GM23248 (cell line): ENCODE data around the gene ZSWIM6. TPM values are rescaled to one million over a fixed set of nuclear protein-coding genes. Genes with fewer than 3 reads are reported as not detected.
"Not testable (repeated sequence)": the region's sequence is repeated elsewhere in the genome, so short reads cannot be mapped to it uniquely, and the experiment has no call there.

Experiments
- DNase-seq: peaks from one replicate; pipeline ENCODE4 v3.0.0-alpha.2; 2015
- H2AFZ ChIP-seq: fragments of 200-600 bp; sonication (generic); 2 replicates; pipeline ENCODE4 v1.6.1; 2016; ENCODE audit warnings: antibody characterized with exemption
- H3F3A ChIP-seq: fragments of 200-600 bp; sonication (generic); 2 replicates; pipeline ENCODE4 v1.6.1; 2016; ENCODE audit warnings: mild to moderate bottlenecking, antibody characterized with exemption, mixed run types; ENCODE audit not compliant: insufficient read depth
- H3K27ac ChIP-seq: fragments of 200-600 bp; sonication (generic); 2 replicates; pipeline ENCODE4 v1.5.1; 2016; ENCODE audit warnings: mild to moderate bottlenecking
- H3K27me3 ChIP-seq: fragments of 200-600 bp; sonication (generic); replicated peaks from 2 replicates; pipeline ENCODE4 v1.6.1; 2016; ENCODE audit warnings: mild to moderate bottlenecking; ENCODE audit not compliant: insufficient read depth
- H3K36me3 ChIP-seq: fragments of 200-600 bp; sonication (generic); 2 replicates; pipeline ENCODE4 v1.6.1; 2016; ENCODE audit warnings: low read depth, mild to moderate bottlenecking
- H3K4me1 ChIP-seq: fragments of 200-600 bp; sonication (generic); 2 replicates; pipeline ENCODE4 v1.6.1; 2016; ENCODE audit warnings: mild to moderate bottlenecking; ENCODE audit not compliant: insufficient read depth
- H3K4me2 ChIP-seq: fragments of 200-600 bp; sonication (generic); one replicate; pipeline ENCODE4 v1.6.1; 2016; ENCODE audit warnings: mild to moderate bottlenecking; ENCODE audit not compliant: unreplicated experiment
- H3K4me3 ChIP-seq: fragments of 200-600 bp; sonication (generic); 2 replicates; pipeline ENCODE4 v1.5.1; 2016; ENCODE audit warnings: mild to moderate bottlenecking
- H3K79me2 ChIP-seq: fragments of 200-600 bp; sonication (generic); 2 replicates; pipeline ENCODE4 v1.6.1; 2016; ENCODE audit warnings: mild to moderate bottlenecking; ENCODE audit not compliant: insufficient read depth
- H3K9ac ChIP-seq: fragments of 200-600 bp; sonication (generic); 2 replicates; pipeline ENCODE4 v1.6.1; 2016; ENCODE audit warnings: mild to moderate bottlenecking
- H3K9me2 ChIP-seq: fragments of 200-600 bp; sonication (generic); 2 replicates; pipeline ENCODE4 v1.6.1; 2016; ENCODE audit warnings: mixed run types, mild to moderate bottlenecking, moderate library complexity; ENCODE audit not compliant: insufficient read depth
- H3K9me3 ChIP-seq: fragments of 200-600 bp; sonication (generic); one replicate; pipeline ENCODE4 v1.6.1; 2017; ENCODE audit warnings: low read depth
- H4K20me1 ChIP-seq: fragments of 200-600 bp; sonication (generic); 2 replicates; pipeline ENCODE4 v1.6.0; 2016; ENCODE audit not compliant: insufficient read depth
- EZH2 ChIP-seq: fragments of 200-600 bp; sonication (generic); IDR thresholded peaks from 2 replicates; pipeline ENCODE4 v1.6.1; 2018; ENCODE audit warnings: antibody characterized with exemption, mild to moderate bottlenecking; ENCODE audit not compliant: insufficient read depth, poor library complexity, severe bottlenecking
- EZH2phosphoT487 ChIP-seq: fragments of 200-600 bp; sonication (generic); IDR thresholded peaks from 2 replicates; pipeline ENCODE4 v1.6.1; 2018; ENCODE audit warnings: antibody characterized with exemption, moderate library complexity, mild to moderate bottlenecking, low read depth; ENCODE audit not compliant: insufficient read depth
- WGBS, 2 experiments: methylation state at CpG; one replicate each; pipeline ENCODE4 v1.1.6; 2015 to 2017; ENCODE audit warnings: low lambda C conversion rate in 2 of 2, low coverage in 1 of 2; ENCODE audit errors: missing lambda C conversion rate in 2 of 2; 5-methylcytosine and 5-hydroxymethylcytosine counted together
- in situ Hi-C: fragments of 300-500 bp; cut with MboI; formaldehyde crosslinking; loops from 2 replicates; pipeline ENCODE4 v1.15.0; 2020
- polyA plus RNA-seq: library from polyadenylated mRNA; unstranded; fragments of >200 nt; fragmentation: Nextera tagmentation; extraction: Ambion mirVana; gene quantifications from 2 replicates; pipeline ENCODE4 v1.2.1, GENCODE V29; 2016
- total RNA-seq: library from RNA; depleted of rRNA; stranded (reverse); fragments of >200 nt; shearing (Covaris generic); gene quantifications from 2 replicates; pipeline ENCODE4 v1.2.3, GENCODE V29; 2014

Gene ZSWIM6
- total and polyA plus RNA-seq, 2 experiments from 2014 or later, result 1.5 to 4.8 TPM

- Histone ChIP-seq H3K9ac (no peak overlapping the region), H3F3A (0 out of 2 replicates have a peak, but pooled peaks cover 1% of the 10 kb centered on the region), H3K4me1 (peaks cover 13% of the 10 kb centered on the region; the same call in 1 of the 2 replicates), H4K20me1 (peaks cover 11% of the 10 kb centered on the region; the same call in 1 of the 2 replicates), H3K36me3 (no peaks in the 10 kb centered on the region), H3K27me3 (no peaks in the 10 kb centered on the region), H2AFZ (no peak overlapping the region), H3K9me3 (no peaks in the 10 kb centered on the region), H3K27ac (no peak overlapping the region), H3K79me2 (peaks cover 100% of the 10 kb centered on the region), H3K4me2 (no peak overlapping the region), H3K4me3 (no peak overlapping the region), H3K9me2 (no peaks in the 10 kb centered on the region)
- 60 to 65% methylated on average over 3 of the region's 3 CpGs for WGBS, 2 experiments
- TF ChIP-seq EZH2phosphoT487 (no peak), EZH2 (no peak)
- DNase-seq, result no peak
- in situ Hi-C loops, result no loop called here
Observed at GRCh38 chr5:61417340-61417739, 85.3 kb downstream of the ZSWIM6 start.

- H3K36me3 ChIP-seq, result no peaks in the 10 kb centered on the region
- WGBS, 2 experiments, result 92 to 95% methylated on average over 1 of the region's 1 CpG
- H3K4me1 ChIP-seq, result peaks cover 13% of the 10 kb centered on the region; the same call in 1 of the 2 replicates
- no peaks in the 10 kb centered on the region for H3K9me2 ChIP-seq
- H3K4me3 ChIP-seq, result no peak overlapping the region
- H2AFZ ChIP-seq, result no peak overlapping the region
- no peaks in the 10 kb centered on the region for H3K9me3 ChIP-seq
- no peak overlapping the region for H3K4me2 ChIP-seq
- H3F3A ChIP-seq, result no peaks in the 10 kb centered on the region
- DNase-seq, result no peak
- H3K27me3 ChIP-seq, result no peaks in the 10 kb centered on the region
- peaks cover 11% of the 10 kb centered on the region; the same call in 1 of the 2 replicates for H4K20me1 ChIP-seq
- no peak overlapping the region for H3K27ac ChIP-seq
- TF ChIP-seq EZH2phosphoT487 (no peak), EZH2 (no peak)
- in situ Hi-C loops, result no loop called here
- no peak overlapping the region for H3K9ac ChIP-seq
- H3K79me2 ChIP-seq, result peaks cover 100% of the 10 kb centered on the region
Observed at GRCh38 chr5:61417851-61418250, 85.8 kb downstream of the ZSWIM6 start.

- no peaks in the 10 kb centered on the region for H3K9me2 ChIP-seq
- H2AFZ ChIP-seq, result no peak overlapping the region
- peaks cover 22% of the 10 kb centered on the region for H3K4me1 ChIP-seq
- no peak overlapping the region for H3K27ac ChIP-seq
- in situ Hi-C loops, result no loop called here
- no peak overlapping the region for H3K9ac ChIP-seq
- H3K27me3 ChIP-seq, result no peaks in the 10 kb centered on the region
- H3K79me2 ChIP-seq, result peaks cover 100% of the 10 kb centered on the region
- 90 to 93% methylated on average over 2 of the region's 2 CpGs for WGBS, 2 experiments
- TF ChIP-seq EZH2 (no peak), EZH2phosphoT487 (no peak)
- no peak overlapping the region for H3K4me2 ChIP-seq
- H3K4me3 ChIP-seq, result no peak overlapping the region
- DNase-seq, result no peak
- H4K20me1 ChIP-seq, result peaks cover 11% of the 10 kb centered on the region; the same call in 1 of the 2 replicates
- H3K36me3 ChIP-seq, result no peaks in the 10 kb centered on the region
- no peaks in the 10 kb centered on the region for H3F3A ChIP-seq
- H3K9me3 ChIP-seq, result no peaks in the 10 kb centered on the region
Observed at GRCh38 chr5:61419106-61419505, 87.0 kb downstream of the ZSWIM6 start.

- H4K20me1 ChIP-seq, result peaks cover 11% of the 10 kb centered on the region; the same call in 1 of the 2 replicates
- no peaks in the 10 kb centered on the region for H3K9me2 ChIP-seq
- H3K27ac ChIP-seq, result no peak overlapping the region
- no peak overlapping the region for H2AFZ ChIP-seq
- H3K9me3 ChIP-seq, result no peaks in the 10 kb centered on the region
- H3K4me3 ChIP-seq, result no peak overlapping the region
- TF ChIP-seq EZH2 (no peak), EZH2phosphoT487 (no peak)
- in situ Hi-C loops, result no loop called here
- H3K9ac ChIP-seq, result no peak overlapping the region
- no peak for DNase-seq
- 76 to 93% methylated on average over 1 of the region's 1 CpG for WGBS, 2 experiments
- H3K79me2 ChIP-seq, result peaks cover 100% of the 10 kb centered on the region
- H3K4me1 ChIP-seq, result peaks cover 25% of the 10 kb centered on the region
- no peaks in the 10 kb centered on the region for H3K27me3 ChIP-seq
- no peaks in the 10 kb centered on the region for H3F3A ChIP-seq
- no peak overlapping the region for H3K4me2 ChIP-seq
- no peaks in the 10 kb centered on the region for H3K36me3 ChIP-seq
Observed at GRCh38 chr5:61420016-61420415, 88.0 kb downstream of the ZSWIM6 start.

- H3F3A ChIP-seq, H3K9me2 ChIP-seq, DNase-seq, H3K4me2 ChIP-seq, H3K36me3 ChIP-seq, H3K4me3 ChIP-seq, H3K9ac ChIP-seq, H3K27ac ChIP-seq, H3K9me3 ChIP-seq, in situ Hi-C loops, H2AFZ ChIP-seq, H3K27me3 ChIP-seq: not testable (repeated sequence)
- Histone ChIP-seq H4K20me1 (peaks cover 11% of the 10 kb centered on the region; the same call in 1 of the 2 replicates), H3K79me2 (peaks cover 100% of the 10 kb centered on the region), H3K4me1 (peaks cover 23% of the 10 kb centered on the region)
Observed at GRCh38 chr5:61421262-61421661, 89.2 kb downstream of the ZSWIM6 start.
